H9 (cell line): ENCODE results near the gene HOXD10. TPM values are rescaled to one million over a fixed set of nuclear protein-coding genes. Genes with fewer than 3 reads are reported as not detected.

Source experiments
- DNase-seq: peaks from one replicate; pipeline ENCODE4 v3.0.0-alpha.2; 2017
- H2AFZ ChIP-seq: one replicate; pipeline ENCODE4 v1.6.1; 2013; ENCODE audit warnings: mild to moderate bottlenecking, low read length, control low read depth, moderate library complexity
- H2AK5ac ChIP-seq: 2 replicates; pipeline ENCODE4 v1.6.1; 2013; ENCODE audit warnings: low read length, control low read depth, mixed read lengths; ENCODE audit not compliant: insufficient read length
- H2BK120ac ChIP-seq: one replicate; pipeline ENCODE4 v1.6.1; 2013; ENCODE audit warnings: low read depth, mild to moderate bottlenecking, low read length, control low read depth, inconsistent platforms; ENCODE audit not compliant: poor library complexity, severe bottlenecking
- H2BK12ac ChIP-seq: 2 replicates; pipeline ENCODE4 v1.6.1; 2013; ENCODE audit warnings: low read length, control low read depth, mixed read lengths, low read depth; ENCODE audit not compliant: insufficient read length
- H2BK15ac ChIP-seq: 2 replicates; pipeline ENCODE4 v1.6.1; 2013; ENCODE audit warnings: low read depth, low read length, control low read depth
- H2BK20ac ChIP-seq: one replicate; pipeline ENCODE4 v1.6.1; 2013; ENCODE audit warnings: low read depth, mild to moderate bottlenecking, low read length, control low read depth, inconsistent platforms; ENCODE audit not compliant: poor library complexity, severe bottlenecking
- H2BK5ac ChIP-seq: 2 replicates; pipeline ENCODE4 v1.6.1; 2013; ENCODE audit warnings: low read length, control low read depth, mixed read lengths; ENCODE audit not compliant: insufficient read length
- H3K14ac ChIP-seq: 2 replicates; pipeline ENCODE4 v1.6.1; 2013; ENCODE audit warnings: low read length, control low read depth; ENCODE audit not compliant: insufficient read depth
- H3K18ac ChIP-seq: 2 replicates; pipeline ENCODE4 v1.6.1; 2013; ENCODE audit warnings: low read depth, mild to moderate bottlenecking, mixed read lengths, low read length, control low read depth; ENCODE audit not compliant: insufficient read length
- H3K23ac ChIP-seq: 2 replicates; pipeline ENCODE4 v1.6.1; 2013; ENCODE audit warnings: low read length, control low read depth, mixed read lengths, low read depth; ENCODE audit not compliant: insufficient read length
- H3K23me2 ChIP-seq: 2 replicates; pipeline ENCODE4 v1.6.1; 2013; ENCODE audit warnings: low read depth, mild to moderate bottlenecking, mixed read lengths, low read length, control low read depth; ENCODE audit not compliant: insufficient read length, poor library complexity, severe bottlenecking
- H3K27ac ChIP-seq: 2 replicates; pipeline ENCODE4 v1.5.1; 2013; ENCODE audit warnings: low read length, control low read depth, mixed read lengths, low read depth; ENCODE audit not compliant: insufficient read length
- H3K27me3 ChIP-seq: 2 replicates; pipeline ENCODE4 v1.6.1; 2013; ENCODE audit warnings: low read length, control low read depth, inconsistent platforms; ENCODE audit not compliant: insufficient read depth
- H3K4ac ChIP-seq: 2 replicates; pipeline ENCODE4 v1.6.1; 2013; ENCODE audit warnings: low read depth, mild to moderate bottlenecking, control low read depth, inconsistent platforms, low read length, moderate library complexity
- H3K4me1 ChIP-seq: 2 replicates; pipeline ENCODE4 v1.6.1; 2013; ENCODE audit warnings: low read length, control low read depth, inconsistent platforms; ENCODE audit not compliant: insufficient read depth
- H3K4me2 ChIP-seq: 2 replicates; pipeline ENCODE4 v1.6.1; 2013; ENCODE audit warnings: low read length, control low read depth, mixed read lengths; ENCODE audit not compliant: insufficient read length, insufficient read depth
- H3K56ac ChIP-seq: 2 replicates; pipeline ENCODE4 v1.6.1; 2013; ENCODE audit warnings: low read depth, mild to moderate bottlenecking, mixed read lengths, low read length, control low read depth; ENCODE audit not compliant: insufficient read length
- H3K79me1 ChIP-seq: 2 replicates; pipeline ENCODE4 v1.6.1; 2013; ENCODE audit warnings: low read depth, mild to moderate bottlenecking, moderate library complexity, low read length, control low read depth, inconsistent platforms; ENCODE audit not compliant: insufficient read depth, poor library complexity, severe bottlenecking
- H3K79me2 ChIP-seq: 2 replicates; pipeline ENCODE4 v1.6.1; 2013; ENCODE audit warnings: low read length, control low read depth, inconsistent platforms; ENCODE audit not compliant: insufficient read depth
- H3K9ac ChIP-seq: 2 replicates; pipeline ENCODE4 v1.6.1; 2013; ENCODE audit warnings: low read length, control low read depth, mixed read lengths; ENCODE audit not compliant: insufficient read length; ENCODE audit errors: extremely low read depth
- H3K9me3 ChIP-seq: one replicate; pipeline ENCODE4 v1.6.1; 2013; ENCODE audit warnings: low read depth, low read length, inconsistent platforms; ENCODE audit not compliant: control insufficient read depth
- H3T11ph ChIP-seq: one replicate; pipeline ENCODE4 v1.6.1; 2013; ENCODE audit warnings: mild to moderate bottlenecking, low read length, control low read depth, inconsistent platforms
- H4K20me1 ChIP-seq: one replicate; pipeline ENCODE4 v1.6.1; 2013; ENCODE audit not compliant: control insufficient read depth, insufficient read length, insufficient read depth
- H4K5ac ChIP-seq: 2 replicates; pipeline ENCODE4 v1.6.1; 2013; ENCODE audit warnings: low read depth, mild to moderate bottlenecking, mixed read lengths, low read length, control low read depth; ENCODE audit not compliant: insufficient read length
- H4K8ac ChIP-seq: replicated peaks from 2 replicates; pipeline ENCODE4 v1.6.1; 2013; ENCODE audit warnings: low read length, control low read depth, mixed read lengths, low read depth; ENCODE audit not compliant: insufficient read length
- H4K91ac ChIP-seq: 2 replicates; pipeline ENCODE4 v1.6.1; 2013; ENCODE audit warnings: low read depth, mild to moderate bottlenecking, moderate library complexity, mixed read lengths, low read length, control low read depth; ENCODE audit not compliant: insufficient read length
- H3K27ac Mint-ChIP-seq, 3 experiments: 2 replicates in 2 of 3; 3 replicates in 1 of 3; pipeline ENCODE4 v1.8.0; 2020 to 2021; ENCODE audit warnings: mixed read lengths in 3 of 3, mild to moderate bottlenecking in 1 of 3, moderate library complexity in 1 of 3
- H3K27me3 Mint-ChIP-seq: 2 replicates; pipeline ENCODE4 v1.8.0; 2021; ENCODE audit warnings: low read depth, mild to moderate bottlenecking, moderate library complexity, mixed read lengths
- H3K36me3 Mint-ChIP-seq, 3 experiments: 2 replicates in 2 of 3; 3 replicates in 1 of 3; pipeline ENCODE4 v1.8.0; 2020 to 2021; ENCODE audit warnings: low read depth in 3 of 3, mixed read lengths in 3 of 3; ENCODE audit not compliant: insufficient read depth in 1 of 3
- H3K4me1 Mint-ChIP-seq, 2 experiments: 2 replicates each; pipeline ENCODE4 v1.8.0; 2020; ENCODE audit warnings: mixed read lengths in 2 of 2
- H3K4me3 Mint-ChIP-seq, 2 experiments: 2 replicates in 1 of 2; 3 replicates in 1 of 2; pipeline ENCODE4 v1.8.0; 2020 to 2021; ENCODE audit warnings: mild to moderate bottlenecking in 2 of 2, mixed read lengths in 2 of 2, moderate library complexity in 1 of 2
- H3K9me3 Mint-ChIP-seq, 2 experiments: 2 replicates in 1 of 2; 3 replicates in 1 of 2; pipeline ENCODE4 v1.8.0; 2020; ENCODE audit warnings: mild to moderate bottlenecking in 2 of 2, mixed read lengths in 2 of 2, moderate library complexity in 1 of 2
- WGBS: extraction: QIAGEN DNeasy Blood & Tissue Kit; methylation state at CpG from one replicate; pipeline ENCODE4 v1.1.7; 2013; ENCODE audit warnings: missing lambda C conversion rate, low lambda C conversion rate, mixed read lengths; ENCODE audit not compliant: insufficient read length; ENCODE audit errors: extremely low coverage; 5-methylcytosine and 5-hydroxymethylcytosine counted together
- total RNA-seq: library from RNA; stranded (reverse); gene quantifications from 2 replicates; pipeline ENCODE4 v1.2.1, GENCODE V29; 2021
- TF ChIP-seq, protein P1 (sequence below): fragments of 200-600 bp; sonication (generic); conservative IDR thresholded peaks from 3 replicates; pipeline ENCODE4 v1.8.0; 2021; ENCODE audit warnings: antibody characterized with exemption, mild to moderate bottlenecking

Gene HOXD10
- total RNA-seq, 1 experiment from 2014 or later: not detected

DNA sequence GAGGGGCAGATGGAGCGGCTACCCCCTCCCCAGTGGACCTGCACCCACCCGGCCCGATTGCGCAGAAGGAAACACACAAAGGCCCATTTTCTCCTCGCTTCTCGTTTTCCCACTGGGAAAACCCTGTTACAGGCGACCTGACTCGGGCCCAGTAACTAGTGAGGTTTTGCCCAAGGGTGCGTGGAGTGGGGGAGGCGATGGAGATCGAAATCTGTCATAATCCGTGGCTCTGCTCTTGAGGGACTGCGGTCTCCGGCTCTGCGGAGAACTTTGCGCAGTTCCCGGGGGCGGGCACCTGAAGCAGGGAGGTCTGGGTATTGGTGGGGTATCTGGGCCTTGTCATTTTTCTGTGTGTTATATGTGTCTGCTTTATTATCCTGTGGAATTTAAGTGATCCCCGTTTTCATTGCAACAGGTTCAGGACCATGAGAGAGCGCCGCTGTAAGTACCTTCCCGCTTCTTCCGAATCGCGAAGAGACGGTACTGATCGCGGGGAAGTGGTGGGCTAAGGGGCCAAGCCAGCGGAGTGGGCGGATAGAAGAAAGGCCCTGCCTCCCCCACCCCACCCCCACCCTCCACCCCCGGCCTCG lies 30.7 kb downstream of the HOXD10 start:
- Mint-ChIP-seq H3K27ac (no peak overlapping the region), H3K27me3 (peaks cover 100% of the 10 kb centered on the region), H3K4me3 (no peak overlapping the region; a peak in 1 of 5 replicates), H3K9me3 (peaks cover 3 to 8% of the 10 kb centered on the region in 2 experiments; a peak in 3 of 5 replicates), H3K4me1 (peaks cover 2 to 17% of the 10 kb centered on the region in 2 experiments; a peak in 3 of 4 replicates), H3K36me3 (no peaks in the 10 kb centered on the region; a peak in 1 of 7 replicates)
- Histone ChIP-seq H2BK15ac (no peak overlapping the region), H3K23ac (no peak overlapping the region), H3K9ac (no peak overlapping the region), H3K4ac (no peak overlapping the region), H3K27ac (no peak overlapping the region), H4K91ac (no peak overlapping the region), H2BK5ac (no peak overlapping the region), H3K9me3 (no peaks in the 10 kb centered on the region), H3K79me2 (no peaks in the 10 kb centered on the region), H4K5ac (no peak overlapping the region), H4K20me1 (no peaks in the 10 kb centered on the region), H3K4me1 (no peaks in the 10 kb centered on the region), H3K23me2 (no peaks in the 10 kb centered on the region), H3K14ac (no peak overlapping the region), H3K79me1 (no peaks in the 10 kb centered on the region), H4K8ac (no peak overlapping the region), H3T11ph (no peak overlapping the region), H2BK120ac (no peak overlapping the region), H2BK20ac (no peak overlapping the region), H3K56ac (no peak overlapping the region), H2BK12ac (no peak overlapping the region), H2AFZ (no peak overlapping the region), H3K18ac (no peak overlapping the region), H3K27me3 (peaks cover 95% of the 10 kb centered on the region), H2AK5ac (no peak overlapping the region), H3K4me2 (no peak overlapping the region)
- TF ChIP-seq, protein P1, sequence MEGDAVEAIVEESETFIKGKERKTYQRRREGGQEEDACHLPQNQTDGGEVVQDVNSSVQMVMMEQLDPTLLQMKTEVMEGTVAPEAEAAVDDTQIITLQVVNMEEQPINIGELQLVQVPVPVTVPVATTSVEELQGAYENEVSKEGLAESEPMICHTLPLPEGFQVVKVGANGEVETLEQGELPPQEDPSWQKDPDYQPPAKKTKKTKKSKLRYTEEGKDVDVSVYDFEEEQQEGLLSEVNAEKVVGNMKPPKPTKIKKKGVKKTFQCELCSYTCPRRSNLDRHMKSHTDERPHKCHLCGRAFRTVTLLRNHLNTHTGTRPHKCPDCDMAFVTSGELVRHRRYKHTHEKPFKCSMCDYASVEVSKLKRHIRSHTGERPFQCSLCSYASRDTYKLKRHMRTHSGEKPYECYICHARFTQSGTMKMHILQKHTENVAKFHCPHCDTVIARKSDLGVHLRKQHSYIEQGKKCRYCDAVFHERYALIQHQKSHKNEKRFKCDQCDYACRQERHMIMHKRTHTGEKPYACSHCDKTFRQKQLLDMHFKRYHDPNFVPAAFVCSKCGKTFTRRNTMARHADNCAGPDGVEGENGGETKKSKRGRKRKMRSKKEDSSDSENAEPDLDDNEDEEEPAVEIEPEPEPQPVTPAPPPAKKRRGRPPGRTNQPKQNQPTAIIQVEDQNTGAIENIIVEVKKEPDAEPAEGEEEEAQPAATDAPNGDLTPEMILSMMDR: no peak
- no peak for DNase-seq
- no CpG with 5 or more reads among the region's 32 CpGs for WGBS
